ENCODE data around the gene CCNT1. TPM values are rescaled to one million over a fixed set of nuclear protein-coding genes. Genes with fewer than 3 reads are reported as not detected.
"Not testable (repeated sequence)": the region's sequence is repeated elsewhere in the genome, so short reads cannot be mapped to it uniquely, and the experiment has no call there.

The CCNT1 gene
- total and polyA plus RNA-seq, 7 donors, result 5.2 to 31.8 (median 25.9) TPM

DNA sequence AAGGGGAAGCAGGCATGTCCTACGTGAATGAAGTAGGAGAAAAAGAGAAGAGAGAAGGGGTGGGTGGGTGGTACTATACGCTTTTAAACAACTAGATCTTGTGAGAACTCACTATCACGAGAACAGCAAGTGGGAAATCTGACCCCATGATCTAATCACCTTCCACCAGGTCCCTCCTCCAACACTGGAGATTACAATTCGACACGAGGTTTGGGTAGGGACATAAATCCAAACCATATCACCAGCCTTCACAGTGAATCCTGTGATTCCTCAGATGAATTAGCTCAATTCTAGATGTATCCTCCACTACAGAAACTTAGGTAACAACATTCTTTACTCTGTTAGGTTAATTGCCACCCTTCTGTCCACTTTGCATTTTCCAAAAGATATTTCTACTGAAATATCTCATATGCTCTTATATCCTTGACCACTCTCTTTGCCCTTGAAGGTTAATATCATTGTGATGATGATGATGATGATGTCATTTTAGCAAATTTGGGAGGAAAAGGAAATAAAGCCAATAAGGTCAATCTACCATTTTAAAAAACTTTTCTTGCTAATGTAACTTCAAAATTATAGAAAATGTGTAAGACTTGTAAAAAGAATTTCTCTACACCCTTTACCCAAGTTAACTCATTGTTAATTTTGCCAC, 23.2 kb upstream of the CCNT1 start:
- intact Hi-C loops (cut with DNase I), result no loop called here
- Histone ChIP-seq H3K4me3 (no peak overlapping the region), H3K27ac (no peak overlapping the region), H3K27me3 (ENCODE audit: insufficient read depth in 3 of 3, low read length in 2 of 3) (peaks cover 0 to 11% (median 4%) of the 10 kb centered on the region in 3 donors), H3K9me3 (no peaks in the 10 kb centered on the region), H3K36me3 (ENCODE audit: insufficient read depth in 1 of 2, low read depth in 1 of 2) (no peaks in the 10 kb centered on the region), H3K4me1 (no peaks in the 10 kb centered on the region)
- DNase-seq (no peak), ATAC-seq (no peak)
- TF ChIP-seq, protein P1, sequence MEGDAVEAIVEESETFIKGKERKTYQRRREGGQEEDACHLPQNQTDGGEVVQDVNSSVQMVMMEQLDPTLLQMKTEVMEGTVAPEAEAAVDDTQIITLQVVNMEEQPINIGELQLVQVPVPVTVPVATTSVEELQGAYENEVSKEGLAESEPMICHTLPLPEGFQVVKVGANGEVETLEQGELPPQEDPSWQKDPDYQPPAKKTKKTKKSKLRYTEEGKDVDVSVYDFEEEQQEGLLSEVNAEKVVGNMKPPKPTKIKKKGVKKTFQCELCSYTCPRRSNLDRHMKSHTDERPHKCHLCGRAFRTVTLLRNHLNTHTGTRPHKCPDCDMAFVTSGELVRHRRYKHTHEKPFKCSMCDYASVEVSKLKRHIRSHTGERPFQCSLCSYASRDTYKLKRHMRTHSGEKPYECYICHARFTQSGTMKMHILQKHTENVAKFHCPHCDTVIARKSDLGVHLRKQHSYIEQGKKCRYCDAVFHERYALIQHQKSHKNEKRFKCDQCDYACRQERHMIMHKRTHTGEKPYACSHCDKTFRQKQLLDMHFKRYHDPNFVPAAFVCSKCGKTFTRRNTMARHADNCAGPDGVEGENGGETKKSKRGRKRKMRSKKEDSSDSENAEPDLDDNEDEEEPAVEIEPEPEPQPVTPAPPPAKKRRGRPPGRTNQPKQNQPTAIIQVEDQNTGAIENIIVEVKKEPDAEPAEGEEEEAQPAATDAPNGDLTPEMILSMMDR (IDR thresholded peaks at IDR 0.05), result no peak
- whole genome bisulfite sequencing, 3 donors, result 20 to 26% (median 23%) methylated on average over 5 of the region's 5 CpGs

GRCh38 chr12:48736456-48736855, 19.9 kb upstream of the CCNT1 start:
- TF ChIP-seq, protein P1 (IDR thresholded peaks at IDR 0.05), result no peak
- intact Hi-C loops (cut with DNase I), result no loop called here
- WGBS, 3 donors, result 26 to 48% (median 38%) methylated on average over 1 of the region's 1 CpG
- no peak for ATAC-seq
- no peaks in the 10 kb centered on the region for H3K4me1 ChIP-seq
- H3K27me3 ChIP-seq (ENCODE audit: insufficient read depth in 3 of 3, low read length in 2 of 3), result peaks cover 0 to 7% (median 0%) of the 10 kb centered on the region in 3 donors
- H3K4me3 ChIP-seq, result no peak overlapping the region
- no peak overlapping the region for H3K27ac ChIP-seq
- no peaks in the 10 kb centered on the region for H3K9me3 ChIP-seq
- no peaks in the 10 kb centered on the region for H3K36me3 ChIP-seq (ENCODE audit: insufficient read depth in 1 of 2, low read depth in 1 of 2)
- no peak for DNase-seq

- TF ChIP-seq, protein P1 (IDR thresholded peaks at IDR 0.05), result no peak
- intact Hi-C loops (cut with DNase I), result no loop called here
- Histone ChIP-seq H3K9me3 (no peaks in the 10 kb centered on the region), H3K36me3 (ENCODE audit: insufficient read depth in 1 of 2, low read depth in 1 of 2) (no peaks in the 10 kb centered on the region), H3K4me1 (no peaks in the 10 kb centered on the region), H3K4me3 (no peak overlapping the region), H3K27ac (no peak overlapping the region), H3K27me3 (ENCODE audit: insufficient read depth in 3 of 3, low read length in 2 of 3) (no peaks in the 10 kb centered on the region)
- WGBS, 3 donors, result 75 to 83% (median 79%) methylated on average over 5 of the region's 5 CpGs
- no peak for DNase-seq
- no peak for ATAC-seq
Observed at GRCh38 chr12:48728807-48729206, 12.3 kb upstream of the CCNT1 start.

GRCh38 chr12:48720737-48721136, 4.2 kb upstream of the CCNT1 start:
- DNase-seq; H3K4me1 ChIP-seq; H3K27ac ChIP-seq; H3K36me3 ChIP-seq (ENCODE audit: insufficient read depth in 1 of 2, low read depth in 1 of 2); H3K9me3 ChIP-seq; H3K4me3 ChIP-seq; H3K27me3 ChIP-seq (ENCODE audit: insufficient read depth in 3 of 3, low read length in 2 of 3); ATAC-seq; intact Hi-C loops (cut with DNase I): not testable (repeated sequence)
- WGBS, 3 donors, result 91 to 96% (median 91%) methylated on average over 1 of the region's 1 CpG

- whole genome bisulfite sequencing, 3 donors, result 67 to 73% (median 69%) methylated on average over 2 of the region's 2 CpGs
- H3K36me3 ChIP-seq (ENCODE audit: insufficient read depth in 1 of 2, low read depth in 1 of 2); H3K27ac ChIP-seq; intact Hi-C loops (cut with DNase I); DNase-seq; H3K4me3 ChIP-seq; H3K9me3 ChIP-seq; H3K4me1 ChIP-seq; H3K27me3 ChIP-seq (ENCODE audit: insufficient read depth in 3 of 3, low read length in 2 of 3); ATAC-seq: not testable (repeated sequence)
Observed at GRCh38 chr12:48720171-48720570, 3.7 kb upstream of the CCNT1 start.

DNA sequence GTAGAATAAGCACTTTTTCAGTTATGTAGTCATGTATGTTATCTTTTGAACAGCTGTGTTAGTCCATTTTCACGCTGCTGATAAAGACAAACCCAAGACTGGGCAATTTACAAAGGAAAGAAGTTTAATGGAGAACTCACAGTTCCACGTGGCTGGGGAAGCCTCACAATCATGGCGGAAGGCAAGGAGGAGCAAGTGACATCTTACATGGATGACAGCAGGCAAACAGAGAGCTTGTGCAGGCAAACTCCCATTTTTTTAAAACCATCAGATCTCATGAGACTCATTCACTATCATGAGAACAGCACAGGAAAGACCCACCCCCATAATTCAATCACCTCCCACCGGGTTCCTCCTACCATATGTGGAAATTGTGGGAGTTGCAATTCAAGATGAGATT, 2.5 kb upstream of the CCNT1 start:
- intact Hi-C loops (cut with DNase I); H3K27me3 ChIP-seq (ENCODE audit: insufficient read depth in 3 of 3, low read length in 2 of 3); DNase-seq; H3K36me3 ChIP-seq (ENCODE audit: insufficient read depth in 1 of 2, low read depth in 1 of 2); H3K9me3 ChIP-seq; H3K27ac ChIP-seq; H3K4me3 ChIP-seq; ATAC-seq: not testable (repeated sequence)
- 81 to 85% (median 82%) methylated on average over 4 of the region's 4 CpGs for WGBS, 3 donors
- peaks cover 17% of the 10 kb centered on the region for H3K4me1 ChIP-seq

All from psoas muscle (tissue), 8 donors.